Measurements from ENCODE around the gene C14orf93. TPM values are rescaled to one million over a fixed set of nuclear protein-coding genes. Genes with fewer than 3 reads are reported as not detected.

C14orf93 gene
- total RNA-seq, 1 experiment from 2014 or later: 8.1 TPM

DNA sequence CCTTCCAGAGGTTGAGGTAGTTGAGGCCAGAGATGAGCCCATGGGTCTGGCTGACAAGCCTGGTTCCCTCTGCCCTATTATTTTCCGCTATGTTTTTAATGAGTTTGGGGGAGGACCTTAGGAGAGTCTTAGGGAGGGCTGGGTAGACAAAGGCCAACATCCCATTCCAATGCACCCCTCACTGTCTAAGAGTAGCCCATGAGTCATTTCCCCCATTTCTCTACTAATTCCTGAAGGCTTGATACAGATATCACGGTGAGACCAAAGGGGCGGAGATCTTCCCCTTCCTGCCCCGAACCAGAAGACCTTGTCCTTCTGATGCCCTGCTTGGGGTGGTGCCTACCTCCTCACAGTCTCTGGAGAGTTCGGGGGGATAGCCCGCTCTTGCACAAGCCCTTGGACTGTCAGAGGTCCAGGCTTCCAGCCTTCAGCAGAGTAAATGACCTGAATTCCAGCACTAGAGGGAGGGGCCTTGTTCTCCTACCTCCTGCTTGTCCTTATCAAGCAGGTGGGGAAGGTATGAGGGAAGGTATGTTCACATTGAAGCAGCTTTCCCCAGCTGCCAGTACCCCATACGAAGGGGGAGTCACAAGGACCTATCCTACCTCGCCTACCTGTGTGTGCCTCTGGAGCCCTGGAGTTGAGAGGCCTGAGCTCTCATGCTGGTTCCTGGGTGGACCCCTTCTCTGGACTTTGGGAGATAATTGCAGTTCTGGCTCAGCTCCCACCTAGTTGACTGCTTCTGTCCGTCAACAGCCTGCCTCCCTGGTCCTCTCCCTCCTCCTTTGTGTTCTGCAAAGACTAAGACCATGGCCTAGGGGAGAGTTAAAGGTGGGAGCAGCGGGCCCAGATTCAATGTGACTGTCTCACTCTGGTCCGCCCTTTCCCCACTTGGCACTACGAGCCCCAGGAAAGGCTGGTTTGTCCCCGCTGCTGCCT is 35.7 kb upstream of the C14orf93 start:
- DNase-seq (ENCODE audit: low spot score): no peak

DNA sequence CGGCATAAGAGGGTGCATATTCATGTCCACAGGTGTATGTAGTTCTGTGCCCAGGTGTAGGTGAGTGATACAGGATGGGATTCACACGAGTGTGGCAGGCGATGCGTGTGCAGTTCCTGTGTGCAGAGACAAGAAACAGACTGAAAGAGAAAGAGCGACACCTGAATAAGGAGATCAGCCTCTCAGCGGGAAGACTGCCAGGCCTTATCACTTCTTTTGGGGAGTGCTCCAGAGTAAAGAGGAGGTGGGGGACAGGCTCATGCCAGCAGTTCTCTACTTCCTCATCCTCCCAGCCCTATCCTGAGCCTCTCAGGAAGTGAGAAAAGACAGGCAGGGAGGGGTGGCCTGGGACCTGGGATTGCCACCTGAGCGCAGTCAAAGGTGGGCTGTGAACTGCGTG is 34.9 kb upstream of the C14orf93 start:
- no peak for DNase-seq (ENCODE audit: low spot score)

DNA sequence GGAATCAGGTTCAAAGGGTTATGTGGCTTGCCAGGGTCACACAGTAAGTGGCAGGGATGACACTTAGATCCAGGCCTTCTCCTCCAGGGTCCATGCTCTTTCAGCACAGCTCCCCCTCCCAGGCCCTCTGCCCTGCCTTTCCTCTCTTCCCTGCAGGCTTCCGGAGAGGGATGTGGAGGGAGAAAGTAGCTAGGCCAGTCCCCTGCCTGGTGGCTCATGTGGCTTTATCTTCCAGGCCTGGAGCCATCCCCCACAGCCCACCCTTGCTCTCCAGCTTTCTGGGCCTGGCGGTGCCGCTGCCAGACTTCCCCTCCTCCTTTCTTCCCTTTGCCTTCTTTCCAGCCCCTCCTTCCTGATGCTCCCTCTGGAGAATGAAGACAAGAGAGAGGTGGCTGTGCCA is 33.8 kb upstream of the C14orf93 start:
- DNase-seq (ENCODE audit: low spot score): no peak

DNA sequence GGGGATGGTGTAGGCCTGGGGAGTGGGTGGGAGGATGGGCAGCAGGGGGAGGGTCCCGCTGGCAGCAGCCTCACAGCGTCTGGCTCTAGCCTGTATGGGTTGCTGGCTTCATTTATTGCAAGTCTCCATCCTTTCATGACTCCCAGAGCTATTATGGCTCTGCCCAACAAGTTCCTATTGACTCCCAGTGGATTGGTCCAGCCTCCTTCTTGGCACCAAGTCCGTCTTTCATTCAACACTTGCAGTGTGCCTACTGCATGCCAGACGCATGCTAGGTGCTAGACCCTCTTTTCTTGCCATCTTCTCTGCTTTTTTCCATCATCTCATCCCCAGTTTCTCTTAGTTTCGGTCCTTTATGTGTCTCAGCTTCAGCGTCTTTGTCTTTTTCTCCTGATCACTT is 33.2 kb upstream of the C14orf93 start:
- no peak for DNase-seq (ENCODE audit: low spot score)

DNA sequence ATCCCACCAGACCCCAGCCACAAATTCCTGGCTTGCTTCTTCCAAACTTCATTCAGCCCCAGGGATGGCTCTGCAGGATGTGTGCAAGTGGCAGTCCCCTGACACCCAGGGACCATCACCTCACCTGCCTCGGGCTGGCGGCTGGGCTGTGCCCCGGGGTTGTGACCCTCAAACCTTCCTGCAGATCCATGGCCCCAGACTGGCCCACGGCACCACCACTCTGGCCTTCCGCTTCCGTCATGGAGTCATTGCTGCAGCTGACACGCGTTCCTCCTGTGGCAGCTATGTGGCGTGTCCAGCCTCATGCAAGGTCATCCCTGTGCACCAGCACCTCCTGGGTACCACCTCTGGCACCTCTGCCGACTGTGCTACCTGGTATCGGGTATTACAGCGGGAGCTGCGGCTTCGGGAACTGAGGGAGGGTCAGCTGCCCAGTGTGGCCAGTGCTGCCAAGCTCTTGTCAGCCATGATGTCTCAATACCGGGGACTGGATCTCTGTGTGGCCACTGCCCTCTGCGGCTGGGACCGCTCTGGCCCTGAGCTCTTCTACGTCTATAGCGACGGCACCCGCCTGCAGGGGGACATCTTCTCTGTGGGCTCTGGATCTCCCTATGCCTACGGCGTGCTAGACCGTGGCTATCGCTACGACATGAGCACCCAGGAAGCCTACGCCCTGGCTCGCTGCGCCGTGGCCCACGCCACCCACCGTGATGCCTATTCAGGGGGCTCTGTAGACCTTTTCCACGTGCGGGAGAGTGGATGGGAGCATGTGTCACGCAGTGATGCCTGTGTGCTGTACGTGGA is 32.4 kb upstream of the C14orf93 start, which contains the start of gene PSMB11:
TSS of gene PSMB11 (plus strand) at position 51 of the 804 bp plus-strand sequence. CDS start at position 65, 14 bp downstream.
- DNase-seq (ENCODE audit: low spot score): no peak

DNA sequence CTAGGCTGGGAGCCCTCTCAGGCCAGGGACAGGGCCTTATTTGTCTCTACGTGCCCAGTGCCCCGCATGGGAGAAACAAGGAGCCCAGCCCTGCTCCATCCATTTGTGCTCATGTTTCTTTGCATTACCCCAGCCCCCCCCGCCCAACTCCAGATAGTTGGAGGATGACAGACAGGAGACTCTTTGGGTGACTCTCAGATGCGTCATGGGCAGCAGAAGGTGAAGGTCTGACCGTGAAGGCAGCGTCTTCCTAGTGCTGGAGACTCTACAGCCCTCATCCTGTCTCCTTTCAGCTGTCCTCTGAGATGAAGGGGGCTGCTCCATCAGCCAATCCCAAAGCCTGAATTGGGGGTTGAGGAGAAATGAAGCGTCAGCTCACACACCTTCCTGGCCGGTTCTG is 31.8 kb upstream of the C14orf93 start:
- no peak for DNase-seq (ENCODE audit: low spot score)

DNA sequence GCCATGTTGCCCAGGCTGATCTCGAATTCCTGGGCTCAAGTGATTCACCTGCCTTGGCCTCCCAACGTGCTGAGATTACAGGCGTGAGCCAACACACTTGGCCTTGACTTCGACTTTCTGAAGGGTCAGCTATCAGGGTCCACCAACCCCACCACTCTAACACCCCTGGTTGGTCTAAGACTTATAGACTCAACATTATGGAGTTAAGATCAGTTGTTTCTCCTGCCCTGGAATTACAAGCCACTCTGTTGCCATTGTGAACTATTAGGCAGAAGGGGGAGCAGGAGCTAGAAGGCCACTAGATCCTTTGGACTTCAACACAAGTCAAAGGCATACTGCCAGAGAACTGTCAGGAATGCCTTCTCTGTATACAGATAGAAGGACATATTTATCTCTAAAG is 30.2 kb upstream of the C14orf93 start:
- DNase-seq (ENCODE audit: low spot score): no peak

DNA sequence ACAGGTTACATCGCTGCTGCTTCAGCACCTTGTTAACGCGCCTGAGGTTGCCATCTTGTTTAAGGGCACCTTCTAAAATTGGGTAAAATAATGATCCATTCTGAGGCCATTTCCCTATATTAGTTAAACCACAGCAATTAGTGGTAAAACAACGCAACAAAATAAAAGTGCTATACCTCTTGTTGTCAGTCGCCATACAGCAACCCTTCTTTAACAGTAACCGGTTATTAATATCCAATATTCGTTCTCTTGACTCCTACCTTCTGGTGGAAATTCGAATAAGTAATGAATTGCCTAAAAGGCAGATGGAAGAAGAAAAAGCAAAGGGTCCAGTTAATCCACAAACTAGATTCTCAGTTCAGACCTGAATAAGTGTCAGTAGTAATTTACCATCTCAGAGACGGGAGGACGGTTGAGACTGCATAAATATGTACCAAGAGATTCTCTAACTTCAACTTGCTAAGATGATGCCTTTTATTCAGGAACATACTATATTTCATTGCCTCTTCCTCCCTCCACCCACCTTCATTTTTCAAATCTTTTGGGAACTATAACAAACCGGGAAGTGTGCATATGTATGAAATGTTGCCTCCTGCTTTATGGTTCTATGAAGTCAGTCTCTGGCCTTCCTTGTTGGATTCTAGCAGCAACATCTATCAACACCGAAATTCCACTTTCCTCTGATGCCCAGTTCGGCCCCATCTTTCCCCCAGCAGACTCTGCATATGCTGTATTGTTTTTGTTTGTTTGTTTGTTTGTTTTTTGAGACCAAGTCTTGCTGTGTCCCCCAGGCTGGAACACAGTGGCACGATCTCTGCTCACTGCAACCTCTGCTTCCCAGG is 25.6 kb upstream of the C14orf93 start:
- DNase-seq (ENCODE audit: low spot score): no peak

DNA sequence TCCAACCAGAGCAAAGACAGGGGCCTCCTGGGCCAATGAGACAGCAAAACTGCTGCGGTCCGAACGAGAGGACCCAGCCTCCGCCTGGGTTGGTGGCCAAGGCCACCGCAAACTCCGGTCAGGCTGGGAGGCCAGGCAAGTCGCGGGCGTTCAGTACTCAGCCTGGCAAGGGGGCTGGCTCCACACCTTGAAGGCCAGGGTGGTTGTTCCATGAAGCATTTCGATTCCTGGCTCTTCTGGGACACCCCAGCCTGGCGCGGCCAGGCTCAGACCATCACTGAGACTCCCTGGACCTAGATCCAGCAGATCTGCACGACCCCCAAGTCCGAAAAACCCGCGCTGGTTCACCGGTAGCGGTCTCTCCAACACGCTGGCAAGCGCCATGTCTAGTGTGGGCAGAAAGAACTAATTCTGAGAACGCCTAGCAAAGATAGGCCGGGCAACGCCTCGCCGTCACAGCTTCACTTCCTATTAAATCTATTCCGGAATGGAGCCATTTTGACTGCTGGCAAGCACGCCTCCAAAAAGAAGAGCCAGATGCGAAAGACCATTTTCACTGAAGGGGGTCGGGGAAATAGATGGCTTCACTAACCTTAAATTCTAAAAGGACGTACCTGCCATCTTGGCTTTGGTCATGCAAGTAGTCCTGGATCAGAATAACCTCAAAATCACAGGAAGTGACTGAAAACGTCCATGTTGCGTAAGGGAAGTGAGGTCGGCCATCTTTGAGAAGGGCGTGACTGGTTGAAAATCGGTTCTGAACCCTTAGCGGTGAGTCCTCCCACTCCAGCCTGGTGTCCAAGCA is 24.8 kb upstream of the C14orf93 start, which contains the start of gene PSMB5:
TSS of gene PSMB5 (minus strand) at position 403 of the 805 bp plus-strand sequence. CDS start at position 384, 19 bp downstream.
- DNase-seq (ENCODE audit: low spot score): peak; percentile 90

DNA sequence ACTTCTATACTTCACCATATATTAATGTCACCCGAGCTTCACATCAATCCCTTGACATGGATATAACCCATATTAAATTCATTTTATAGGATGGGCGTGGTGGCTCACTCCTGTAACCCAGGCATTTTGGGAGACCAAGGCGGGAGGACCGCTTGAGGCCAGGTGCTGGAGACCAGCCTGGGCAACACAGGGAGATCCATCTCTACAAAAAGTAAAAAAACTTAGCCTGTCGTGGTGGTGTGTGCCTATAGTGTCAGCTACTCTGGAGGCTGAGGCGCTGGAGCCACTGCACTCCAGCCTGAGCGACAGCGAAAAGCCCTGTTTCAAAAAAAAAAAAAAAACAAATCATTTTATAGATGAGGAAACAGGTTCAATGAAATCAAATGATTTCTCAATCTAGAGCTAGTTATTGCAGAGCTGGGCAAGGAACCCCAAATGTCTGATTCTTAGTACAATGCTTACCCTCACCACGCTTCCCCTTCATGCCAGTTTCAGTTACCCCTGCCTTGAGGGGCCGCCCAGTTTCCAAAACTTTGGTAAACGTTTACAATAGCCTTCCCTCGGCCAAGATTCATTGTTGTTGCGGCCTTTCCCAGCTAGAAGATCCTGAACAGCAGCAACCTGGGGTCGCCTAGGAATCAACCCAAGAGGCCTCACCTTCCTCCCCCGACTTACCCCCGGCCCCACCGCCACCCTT is 24.0 kb upstream of the C14orf93 start:
- DNase-seq (ENCODE audit: low spot score): no peak

DNA sequence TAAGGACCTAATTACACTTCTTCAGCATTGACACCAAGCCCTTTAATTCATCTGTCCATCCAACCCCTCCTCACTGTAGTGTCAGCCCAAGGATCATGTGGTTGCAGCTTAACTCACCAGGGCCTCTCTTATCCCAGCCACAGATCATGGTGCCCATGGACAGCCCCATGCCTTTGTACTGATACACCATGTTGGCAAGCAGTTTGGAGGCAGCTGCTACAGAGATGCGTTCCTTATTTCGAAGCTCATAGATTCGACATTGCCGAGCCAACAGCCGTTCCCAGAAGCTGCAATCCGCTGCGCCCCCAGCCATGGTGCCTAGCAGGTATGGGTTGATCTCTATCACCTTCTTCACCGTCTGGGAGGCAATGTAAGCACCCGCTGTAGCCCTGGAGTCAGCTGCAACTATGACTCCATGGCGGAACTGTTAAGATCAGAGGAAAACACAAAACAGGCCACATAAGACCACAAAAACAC is 23.3 kb upstream of the C14orf93 start:
- DNase-seq (ENCODE audit: low spot score): no peak

DNA sequence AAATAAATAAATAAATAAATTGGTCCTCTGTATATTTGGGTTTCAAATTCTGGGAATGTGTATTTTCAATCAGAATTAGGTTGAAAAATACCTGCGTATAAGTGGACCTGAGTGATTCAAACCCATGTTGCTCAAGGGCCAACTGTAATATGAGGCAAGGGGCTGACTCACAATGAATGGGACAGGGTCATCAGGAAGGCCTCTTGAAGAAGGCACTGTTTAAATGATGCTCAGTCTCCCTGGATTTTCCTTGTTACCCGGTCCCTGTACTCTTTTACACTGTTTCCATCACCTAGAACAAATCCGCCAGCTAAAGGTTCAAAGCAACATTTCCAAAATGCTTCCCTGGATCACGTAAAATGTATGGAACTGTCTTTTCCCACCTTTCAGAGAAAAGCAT is 21.0 kb upstream of the C14orf93 start:
- no peak for DNase-seq (ENCODE audit: low spot score)

DNA sequence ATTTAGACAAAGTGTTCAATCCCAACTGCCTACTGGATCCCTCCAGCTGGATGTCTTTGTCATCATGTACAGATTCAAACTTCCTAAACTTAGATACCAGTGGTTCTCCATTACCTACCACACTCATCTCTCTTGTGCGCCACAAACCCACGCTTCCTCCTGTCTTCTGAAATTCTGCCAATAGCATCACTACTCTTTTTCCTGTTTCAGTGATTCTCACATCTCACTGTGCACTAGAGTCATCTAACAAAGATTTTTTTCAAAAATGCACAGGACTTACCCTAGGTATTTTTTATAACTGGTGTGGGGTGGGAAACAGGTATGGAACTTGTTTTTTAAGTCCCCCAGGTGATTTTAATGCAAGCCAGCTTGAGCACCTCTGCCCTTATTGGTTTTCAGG is 18.9 kb upstream of the C14orf93 start:
- DNase-seq (ENCODE audit: low spot score): no peak

DNA sequence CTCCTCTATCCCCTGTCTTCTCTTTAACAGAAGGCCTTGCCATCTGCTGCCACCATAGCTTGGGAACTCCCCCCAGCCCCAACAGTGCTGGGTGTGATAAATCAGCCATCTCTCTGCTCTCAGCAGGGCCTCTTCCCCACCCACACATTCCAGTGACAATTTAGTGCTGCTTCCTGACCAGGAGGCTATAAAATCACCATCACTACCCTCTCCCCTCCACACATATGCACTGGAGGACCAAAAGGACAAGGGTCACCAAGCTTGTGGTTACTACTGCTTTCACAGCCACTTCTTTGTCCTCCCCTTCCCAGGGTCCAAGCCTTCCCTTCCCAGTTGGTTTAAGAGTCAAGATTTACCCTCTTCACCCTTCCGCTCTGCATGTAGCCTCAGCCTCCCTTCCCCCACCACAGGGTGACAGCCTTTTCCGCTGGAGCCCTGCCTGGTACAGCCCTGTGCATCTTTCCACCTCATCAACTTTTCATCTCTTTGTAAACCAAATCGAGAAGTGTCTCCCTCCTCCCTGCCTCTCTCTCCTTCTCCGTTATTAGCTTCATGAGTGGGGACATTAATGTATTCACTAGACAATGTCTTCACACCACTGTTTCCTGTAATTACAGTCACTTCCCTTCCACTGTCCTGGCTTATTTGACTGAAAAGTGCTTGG is 15.3 kb upstream of the C14orf93 start:
- no peak for DNase-seq (ENCODE audit: low spot score)

DNA sequence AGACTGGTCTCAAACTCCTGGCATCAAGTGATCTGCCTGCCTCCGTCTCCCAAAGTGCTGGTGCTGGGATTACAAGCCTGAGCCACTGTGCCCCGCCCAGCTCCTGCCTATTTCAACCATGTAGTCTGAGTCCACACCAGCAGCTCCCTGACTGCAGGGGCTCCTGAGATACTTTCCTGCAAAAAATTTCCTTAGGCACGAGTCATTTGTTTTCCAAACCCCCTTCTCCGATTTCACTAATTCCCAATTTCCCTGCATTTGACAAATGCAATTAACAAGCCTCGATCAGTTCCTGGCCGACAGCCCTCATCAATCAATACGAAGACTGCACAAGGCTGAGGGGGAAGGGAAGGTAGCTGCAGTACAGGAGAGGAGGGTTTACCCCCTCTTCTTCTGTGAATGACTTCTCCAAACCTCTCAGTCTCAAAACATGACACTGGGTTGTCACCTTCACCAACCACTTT is 14.7 kb upstream of the C14orf93 start:
- no peak for DNase-seq (ENCODE audit: low spot score)

DNA sequence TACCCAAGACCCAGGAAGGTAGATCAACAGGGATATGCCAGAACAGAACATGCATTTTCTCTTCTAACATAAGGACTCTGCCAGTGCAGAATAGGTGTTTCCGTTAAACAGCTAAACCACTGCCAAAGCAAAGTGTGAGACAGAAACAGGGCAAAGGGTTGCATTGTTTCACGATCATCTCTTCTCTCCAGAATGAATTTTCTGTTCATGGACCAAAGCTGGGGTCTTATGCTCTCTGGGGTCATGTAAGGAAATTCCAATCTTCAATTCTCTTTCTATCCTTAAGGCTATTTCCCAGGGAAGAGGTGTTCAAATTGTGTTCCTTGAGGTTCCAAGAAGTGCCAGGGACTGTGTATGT is 13.8 kb upstream of the C14orf93 start:
- no peak for DNase-seq (ENCODE audit: low spot score)

DNA sequence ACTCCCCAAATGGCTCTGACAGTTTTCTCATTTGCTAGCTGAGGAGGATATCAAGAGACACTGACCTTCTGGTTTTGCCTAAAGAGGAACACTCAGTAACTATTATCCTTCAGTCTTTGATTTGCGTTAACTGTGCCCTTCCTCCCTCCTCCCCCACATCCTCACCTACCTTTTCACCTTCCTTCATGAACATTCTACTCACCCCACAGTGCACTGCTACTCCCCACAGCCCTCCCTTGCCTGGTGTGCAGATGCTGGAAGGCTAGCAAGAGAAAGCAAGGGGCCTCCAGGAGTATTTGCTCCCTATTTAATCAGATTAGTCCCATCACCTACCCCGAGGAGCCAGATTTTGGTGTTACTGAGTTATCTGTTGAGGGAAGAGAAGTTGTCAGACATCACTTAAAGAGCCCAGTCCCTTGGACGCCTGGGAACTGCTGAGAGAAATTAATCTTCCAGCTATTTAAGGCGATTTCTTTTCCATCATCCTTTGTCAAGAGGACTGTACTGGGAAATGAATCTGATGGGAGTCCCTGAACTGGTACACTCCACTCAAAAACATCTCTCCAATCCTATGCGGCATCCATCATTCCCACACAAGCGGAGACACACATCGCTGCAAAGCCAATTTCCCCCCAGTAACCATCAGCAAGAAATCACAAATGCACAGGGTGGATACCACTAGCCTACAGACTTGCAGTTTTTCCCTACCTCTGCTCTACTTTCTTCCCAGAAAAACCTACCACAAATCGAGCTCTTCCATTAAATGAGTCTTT is 13.3 kb upstream of the C14orf93 start:
- DNase-seq (ENCODE audit: low spot score): no peak

DNA sequence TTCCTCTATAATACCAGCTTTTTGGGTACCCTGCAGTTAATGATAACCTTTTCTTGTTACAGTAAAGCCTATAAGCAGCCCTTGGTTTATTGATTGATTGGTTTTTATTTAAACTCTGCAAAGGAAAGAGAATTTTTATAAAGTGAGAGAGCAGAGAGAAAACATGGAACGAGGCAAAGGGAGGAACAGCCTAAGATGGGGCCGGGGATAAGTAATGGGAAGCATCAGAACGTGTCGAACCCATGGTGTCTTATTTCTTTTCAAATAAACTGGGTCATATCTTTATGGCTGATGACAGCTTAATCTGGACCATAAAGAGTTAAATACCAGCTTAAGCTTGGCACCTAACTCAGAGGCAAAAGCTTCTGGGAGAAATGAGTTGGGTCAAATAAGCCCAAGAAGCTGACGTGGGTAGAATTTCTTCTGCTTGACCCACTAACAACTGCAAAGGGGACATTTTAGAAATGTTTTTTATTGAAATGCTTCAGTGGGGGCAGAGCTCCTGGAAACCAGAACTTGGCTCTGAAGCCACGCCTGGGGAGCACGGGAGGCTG is 12.0 kb upstream of the C14orf93 start:
- no peak for DNase-seq (ENCODE audit: low spot score)

All from A172 (cell line).